Memory B cell (primary cell): ENCODE data around the gene ACE.

Experiments used
- ATAC-seq: fragments of 150-1000 bp; cut with Tn5 transposase; 2 replicates; pipeline ENCODE4 v1.10.0; 2021; ENCODE audit warnings: low read depth, mild to moderate bottlenecking, moderate library complexity
- DNase-seq, 2 donors: peaks; one replicate each; pipeline ENCODE4 v3.0.0; 2022; ENCODE audit warnings: low spot score in 2 of 2
- H3K27ac Mint-ChIP-seq: one replicate; pipeline ENCODE4 v1.8.0; 2022; ENCODE audit warnings: mild to moderate bottlenecking, moderate library complexity, mixed read lengths
- H3K27me3 Mint-ChIP-seq: one replicate; pipeline ENCODE4 v1.8.0; 2022; ENCODE audit warnings: mixed read lengths
- H3K36me3 Mint-ChIP-seq: one replicate; pipeline ENCODE4 v1.8.0; 2022; ENCODE audit warnings: mild to moderate bottlenecking, mixed read lengths
- H3K4me1 Mint-ChIP-seq: one replicate; pipeline ENCODE4 v1.8.0; 2022; ENCODE audit warnings: mixed read lengths
- H3K4me3 Mint-ChIP-seq: one replicate; pipeline ENCODE4 v1.8.0; 2022; ENCODE audit warnings: mild to moderate bottlenecking, moderate library complexity, mixed read lengths
- H3K9me3 Mint-ChIP-seq: one replicate; pipeline ENCODE4 v1.8.0; 2022; ENCODE audit warnings: mixed read lengths

Gene ACE

DNA sequence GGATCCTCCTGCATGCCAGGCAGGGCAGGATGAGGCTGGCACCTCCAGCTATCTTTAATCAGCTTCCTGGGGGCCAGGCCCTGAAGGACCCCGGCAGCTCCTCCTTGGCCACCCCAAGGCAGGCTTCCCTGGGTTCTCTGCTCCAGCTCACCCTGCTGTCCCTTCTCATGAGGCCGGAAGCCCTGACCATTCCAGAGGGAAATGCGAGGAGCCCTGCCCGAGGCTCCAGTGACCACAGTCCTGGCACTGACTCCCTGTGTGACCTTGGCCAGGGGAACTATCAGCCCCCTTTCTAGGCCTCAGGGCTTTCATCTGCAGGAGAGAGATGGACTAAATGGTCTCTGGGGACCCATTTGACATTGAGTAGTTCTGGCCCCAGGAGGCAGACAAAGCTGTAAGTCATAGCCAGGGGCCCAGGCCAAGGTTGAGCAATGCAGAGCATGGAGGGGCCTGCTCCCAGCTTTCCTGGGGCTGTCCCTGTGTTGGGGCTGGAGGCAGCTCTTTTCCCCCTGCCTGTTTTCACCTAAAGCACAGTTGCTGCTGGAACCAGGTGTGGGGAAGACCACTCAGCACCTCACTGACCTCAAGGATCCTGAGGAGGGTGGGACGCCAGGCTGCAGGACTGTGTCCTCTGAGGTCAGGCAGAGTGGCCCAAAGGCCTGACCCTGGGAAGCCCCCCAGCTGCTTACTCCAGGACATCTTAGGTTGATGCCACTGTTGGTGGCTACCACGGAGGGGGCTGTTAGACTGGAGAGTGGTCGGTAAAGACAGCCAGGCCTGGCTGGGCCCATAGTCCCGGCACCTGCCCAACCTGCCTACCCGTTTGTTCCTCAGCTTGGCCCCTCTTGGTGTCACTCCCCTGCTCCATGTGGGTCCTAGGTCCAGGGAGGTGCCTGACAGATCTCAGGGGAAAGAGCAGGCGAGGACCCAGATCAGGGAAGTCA is 54.4 kb downstream of the ACE start:
- no peaks in the 10 kb centered on the region for H3K9me3 Mint-ChIP-seq
- H3K27me3 Mint-ChIP-seq: peaks cover 16% of the 10 kb centered on the region
- H3K36me3 Mint-ChIP-seq: no peaks in the 10 kb centered on the region
- no peaks in the 10 kb centered on the region for H3K4me1 Mint-ChIP-seq
- ATAC-seq (no peak), DNase-seq (no peak)
- no peak overlapping the region for H3K27ac Mint-ChIP-seq
- H3K4me3 Mint-ChIP-seq: no peak overlapping the region

DNA sequence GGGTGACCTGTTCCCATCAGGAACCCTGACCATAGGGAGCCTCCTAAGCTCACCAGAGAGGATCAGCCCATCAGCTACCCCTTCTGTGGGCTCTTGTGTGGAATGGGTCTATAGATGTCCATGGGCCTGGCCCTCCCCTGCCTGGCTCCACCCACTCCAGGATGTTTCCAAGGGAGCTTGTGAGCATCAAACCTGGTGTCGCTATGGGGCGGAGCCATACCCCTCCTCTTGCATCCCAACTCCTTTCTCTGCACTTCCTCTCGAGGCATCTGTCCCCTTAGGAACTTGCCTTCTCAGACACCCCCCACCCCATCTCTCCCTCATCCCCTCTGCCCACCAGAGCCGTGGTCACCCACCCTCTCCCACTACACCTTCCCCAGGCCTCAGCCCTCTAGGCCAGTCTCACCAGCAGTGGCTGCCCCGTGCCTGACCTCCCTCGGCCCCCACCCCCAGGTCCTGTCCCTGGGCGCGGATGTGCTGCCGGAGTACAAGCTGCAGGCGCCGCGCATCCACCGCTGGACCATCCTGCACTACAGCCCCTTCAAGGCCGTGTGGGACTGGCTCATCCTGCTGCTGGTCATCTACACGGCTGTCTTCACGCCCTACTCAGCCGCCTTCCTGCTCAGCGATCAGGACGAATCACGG is 56.7 kb downstream of the ACE start:
- no peak overlapping the region for H3K27ac Mint-ChIP-seq
- peaks cover 2% of the 10 kb centered on the region for H3K4me1 Mint-ChIP-seq
- H3K36me3 Mint-ChIP-seq: no peaks in the 10 kb centered on the region
- DNase-seq: no peak
- no peak for ATAC-seq
- H3K4me3 Mint-ChIP-seq: no peak overlapping the region
- peaks cover 18% of the 10 kb centered on the region for H3K27me3 Mint-ChIP-seq
- no peaks in the 10 kb centered on the region for H3K9me3 Mint-ChIP-seq

DNA sequence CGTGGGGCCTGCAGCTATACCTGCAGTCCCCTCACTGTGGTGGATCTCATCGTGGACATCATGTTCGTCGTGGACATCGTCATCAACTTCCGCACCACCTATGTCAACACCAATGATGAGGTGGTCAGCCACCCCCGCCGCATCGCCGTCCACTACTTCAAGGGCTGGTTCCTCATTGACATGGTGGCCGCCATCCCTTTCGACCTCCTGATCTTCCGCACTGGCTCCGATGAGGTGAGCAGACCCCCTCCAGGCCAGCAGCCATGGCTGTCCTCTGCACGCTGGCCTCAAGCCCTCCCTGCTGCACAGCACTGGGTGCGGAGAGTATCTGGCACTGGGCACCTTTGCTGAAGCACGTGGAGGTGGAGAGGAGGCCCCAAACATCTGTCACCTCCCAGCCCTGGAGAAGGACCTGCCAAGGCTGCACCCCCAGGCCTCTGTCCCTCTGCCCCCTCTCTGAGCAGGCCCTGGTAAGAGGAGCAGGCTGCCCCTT is 57.3 kb downstream of the ACE start:
- H3K27ac Mint-ChIP-seq: no peak overlapping the region

DNA sequence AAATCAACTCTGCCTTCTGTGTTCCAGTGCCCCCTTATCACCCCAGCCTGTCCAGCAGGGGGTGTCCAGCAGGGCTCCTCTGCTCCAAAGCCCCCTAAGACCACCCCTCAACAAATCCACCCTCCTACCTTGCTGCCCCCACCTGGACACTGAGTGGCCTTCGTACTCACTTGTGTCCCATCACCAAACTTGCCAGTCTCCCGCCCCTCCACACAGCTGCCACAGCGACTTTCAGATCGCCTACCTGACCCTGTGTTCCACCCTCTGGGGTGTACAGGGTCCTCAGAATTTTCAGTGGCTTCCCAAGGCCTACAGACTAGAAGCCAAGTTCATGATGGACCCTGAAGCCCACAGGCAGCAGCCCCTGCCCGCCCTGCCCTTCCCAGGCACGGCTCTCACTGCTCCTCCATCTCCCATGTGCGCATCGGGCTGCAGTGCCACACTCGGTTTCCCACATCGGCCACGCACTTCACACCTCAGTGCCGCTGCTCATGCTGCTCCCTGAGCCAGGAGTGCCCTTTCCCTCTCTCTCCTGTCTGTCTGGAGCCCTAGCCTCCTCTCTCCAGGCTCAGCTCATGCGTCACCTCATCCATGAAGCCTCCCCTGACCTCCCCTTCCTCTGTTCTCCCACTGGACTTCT is 58.1 kb downstream of the ACE start:
- H3K36me3 Mint-ChIP-seq: no peaks in the 10 kb centered on the region
- no peak for ATAC-seq
- peaks cover 31% of the 10 kb centered on the region for H3K27me3 Mint-ChIP-seq
- no peak overlapping the region for H3K27ac Mint-ChIP-seq
- no peaks in the 10 kb centered on the region for H3K9me3 Mint-ChIP-seq
- DNase-seq: no peak
- H3K4me1 Mint-ChIP-seq: peaks cover 7% of the 10 kb centered on the region
- no peak overlapping the region for H3K4me3 Mint-ChIP-seq

More for the DNA sequence above, 57.3 kb downstream of the ACE start:
- Mint-ChIP-seq H3K4me3 (no peak overlapping the region), H3K27me3 (peaks cover 23% of the 10 kb centered on the region), H3K36me3 (no peaks in the 10 kb centered on the region), H3K9me3 (no peaks in the 10 kb centered on the region), H3K4me1 (peaks cover 4% of the 10 kb centered on the region)
- no peak for ATAC-seq
- no peak for DNase-seq

DNA sequence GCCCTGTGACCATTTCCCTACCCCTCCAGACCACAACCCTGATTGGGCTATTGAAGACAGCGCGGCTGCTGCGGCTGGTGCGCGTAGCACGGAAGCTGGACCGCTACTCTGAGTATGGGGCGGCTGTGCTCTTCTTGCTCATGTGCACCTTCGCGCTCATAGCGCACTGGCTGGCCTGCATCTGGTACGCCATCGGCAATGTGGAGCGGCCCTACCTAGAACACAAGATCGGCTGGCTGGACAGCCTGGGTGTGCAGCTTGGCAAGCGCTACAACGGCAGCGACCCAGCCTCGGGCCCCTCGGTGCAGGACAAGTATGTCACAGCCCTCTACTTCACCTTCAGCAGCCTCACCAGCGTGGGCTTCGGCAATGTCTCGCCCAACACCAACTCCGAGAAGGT is 58.8 kb downstream of the ACE start:
- no peak overlapping the region for H3K4me3 Mint-ChIP-seq
- H3K27ac Mint-ChIP-seq: no peak overlapping the region
- H3K9me3 Mint-ChIP-seq: no peaks in the 10 kb centered on the region
- peaks cover 34% of the 10 kb centered on the region for H3K27me3 Mint-ChIP-seq
- peaks cover 7% of the 10 kb centered on the region for H3K4me1 Mint-ChIP-seq
- no peak for ATAC-seq
- no peak for DNase-seq
- H3K36me3 Mint-ChIP-seq: no peaks in the 10 kb centered on the region

DNA sequence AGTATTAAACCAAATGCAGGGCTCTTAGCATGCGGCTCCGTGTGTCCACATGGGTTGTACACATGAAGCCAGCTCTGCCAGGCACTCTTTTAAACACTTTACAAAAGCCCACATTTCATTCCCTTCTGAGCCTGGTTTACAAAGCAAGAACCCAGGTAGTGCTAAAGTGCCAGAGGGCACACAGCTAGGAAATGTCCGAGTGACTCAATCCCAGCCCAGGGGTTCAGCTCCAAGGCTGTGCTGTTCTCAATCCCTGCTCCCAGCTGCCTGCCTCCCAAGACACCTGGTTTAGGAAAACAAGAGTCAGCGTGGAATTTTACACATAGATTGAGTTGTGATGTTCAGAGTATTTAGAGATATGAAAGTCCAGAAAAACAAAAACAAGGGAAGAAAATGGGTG is 60.1 kb downstream of the ACE start:
- Mint-ChIP-seq H3K27ac (no peak overlapping the region), H3K9me3 (no peaks in the 10 kb centered on the region), H3K27me3 (peaks cover 35% of the 10 kb centered on the region), H3K4me3 (no peak overlapping the region), H3K36me3 (no peaks in the 10 kb centered on the region), H3K4me1 (peaks cover 7% of the 10 kb centered on the region)
- no peak for ATAC-seq
- no peak for DNase-seq

DNA sequence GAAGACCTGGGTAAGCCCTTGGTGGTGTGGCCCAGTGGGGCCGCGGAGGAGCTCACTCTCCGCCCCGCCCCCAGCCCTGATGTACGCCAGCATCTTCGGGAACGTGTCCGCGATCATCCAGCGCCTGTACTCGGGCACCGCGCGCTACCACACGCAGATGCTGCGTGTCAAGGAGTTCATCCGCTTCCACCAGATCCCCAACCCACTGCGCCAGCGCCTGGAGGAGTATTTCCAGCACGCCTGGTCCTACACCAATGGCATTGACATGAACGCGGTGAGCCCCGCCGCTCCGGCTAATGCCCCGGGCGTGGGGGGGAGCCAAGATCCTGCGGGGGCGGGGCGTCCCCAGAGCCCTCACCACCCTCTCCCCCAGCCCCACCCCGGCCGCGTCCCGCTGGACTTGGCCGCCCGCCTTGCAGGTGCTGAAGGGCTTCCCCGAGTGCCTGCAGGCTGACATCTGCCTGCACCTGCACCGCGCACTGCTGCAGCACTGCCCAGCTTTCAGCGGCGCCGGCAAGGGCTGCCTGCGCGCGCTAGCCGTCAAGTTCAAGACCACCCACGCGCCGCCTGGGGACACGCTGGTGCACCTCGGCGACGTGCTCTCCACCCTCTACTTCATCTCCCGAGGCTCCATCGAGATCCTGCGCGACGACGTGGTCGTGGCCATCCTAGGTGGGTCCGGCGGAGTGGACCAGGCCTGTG is 61.3 kb downstream of the ACE start:
- H3K9me3 Mint-ChIP-seq: no peaks in the 10 kb centered on the region
- H3K27me3 Mint-ChIP-seq: peaks cover 35% of the 10 kb centered on the region
- DNase-seq: no peak
- peak; percentile 55 for ATAC-seq
- H3K36me3 Mint-ChIP-seq: no peaks in the 10 kb centered on the region
- no peak overlapping the region for H3K27ac Mint-ChIP-seq
- H3K4me3 Mint-ChIP-seq: peak overlapping the region; percentile 53
- peaks cover 7% of the 10 kb centered on the region for H3K4me1 Mint-ChIP-seq

DNA sequence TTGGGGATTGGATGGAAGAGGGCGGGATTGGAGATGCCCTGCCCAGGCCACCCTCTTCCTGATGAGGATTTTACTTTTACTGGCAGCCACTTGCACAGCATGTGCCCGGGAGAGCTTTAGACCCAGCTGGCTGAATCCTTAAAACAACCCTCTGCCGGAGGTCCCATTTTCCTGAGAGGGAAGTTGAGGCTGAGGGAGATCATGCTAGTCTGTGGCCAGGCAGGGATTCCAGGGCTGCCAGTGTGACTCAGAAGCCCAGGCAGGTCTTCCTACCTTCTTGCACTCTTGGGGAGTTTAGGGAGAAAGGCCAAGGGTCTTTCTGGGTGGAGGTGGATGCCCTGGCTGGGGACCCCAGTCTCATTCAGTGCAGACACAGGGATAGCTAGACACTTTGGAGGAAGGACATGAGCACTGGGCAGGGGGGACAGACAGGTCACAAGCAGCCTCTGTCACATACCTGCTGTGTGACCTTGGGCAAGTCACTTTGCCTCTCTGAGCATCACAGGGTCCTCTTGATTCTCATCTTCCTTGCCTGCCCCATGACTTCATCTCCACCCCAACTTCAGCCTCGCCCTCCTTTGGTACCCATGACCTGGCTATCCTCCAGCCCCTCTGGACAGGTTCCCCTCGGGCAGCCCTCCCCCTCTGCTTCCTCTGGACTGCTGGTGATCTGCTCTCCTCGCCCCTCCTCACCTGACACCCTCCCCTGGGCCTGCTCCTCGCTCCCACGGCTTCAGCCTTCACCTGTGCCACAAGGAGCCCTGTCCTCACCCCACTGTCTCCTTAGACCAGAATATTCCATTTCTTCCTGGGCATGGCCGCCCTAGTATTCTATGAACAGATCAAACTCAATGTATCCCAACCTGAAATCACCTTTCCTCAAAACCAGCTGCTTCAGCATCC is 62.1 kb downstream of the ACE start:
- no peak for ATAC-seq
- H3K27ac Mint-ChIP-seq: no peak overlapping the region
- no peaks in the 10 kb centered on the region for H3K9me3 Mint-ChIP-seq
- peaks cover 34% of the 10 kb centered on the region for H3K27me3 Mint-ChIP-seq
- no peak for DNase-seq
- peaks cover 7% of the 10 kb centered on the region for H3K4me1 Mint-ChIP-seq
- peak overlapping the region; percentile 53 for H3K4me3 Mint-ChIP-seq
- no peaks in the 10 kb centered on the region for H3K36me3 Mint-ChIP-seq

DNA sequence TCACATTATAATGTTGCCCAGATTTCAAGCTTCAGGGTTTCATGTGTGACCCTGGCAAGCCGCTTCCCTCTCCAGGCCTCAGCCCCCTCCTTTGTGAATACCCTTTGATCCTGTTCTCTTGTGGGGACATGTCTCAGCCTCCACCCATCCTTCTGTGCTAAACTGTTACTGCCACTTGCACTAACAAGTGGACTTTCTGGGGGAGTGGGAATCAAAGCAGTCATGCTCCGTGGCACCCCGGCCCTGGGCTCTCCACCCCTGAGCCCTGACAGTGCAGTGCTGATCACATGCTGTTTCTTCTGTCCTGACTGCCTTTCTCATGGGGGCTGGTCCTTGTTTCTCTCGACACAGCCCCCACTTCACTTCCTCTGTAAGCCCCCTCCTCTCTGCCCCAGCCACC is 63.7 kb downstream of the ACE start:
- Mint-ChIP-seq H3K27me3 (peaks cover 24% of the 10 kb centered on the region), H3K9me3 (no peaks in the 10 kb centered on the region), H3K4me3 (no peak overlapping the region), H3K36me3 (no peaks in the 10 kb centered on the region), H3K27ac (no peak overlapping the region), H3K4me1 (peaks cover 7% of the 10 kb centered on the region)
- ATAC-seq (no peak), DNase-seq (no peak)

DNA sequence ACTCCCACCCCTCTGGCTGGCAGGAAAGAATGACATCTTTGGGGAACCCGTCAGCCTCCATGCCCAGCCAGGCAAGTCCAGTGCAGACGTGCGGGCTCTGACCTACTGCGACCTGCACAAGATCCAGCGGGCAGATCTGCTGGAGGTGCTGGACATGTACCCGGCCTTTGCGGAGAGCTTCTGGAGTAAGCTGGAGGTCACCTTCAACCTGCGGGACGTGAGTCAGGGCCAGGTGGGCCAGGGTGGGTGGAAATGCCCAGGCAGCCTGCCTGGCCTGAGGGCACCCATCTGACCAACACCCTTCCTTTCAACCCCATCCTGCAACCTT is 65.3 kb downstream of the ACE start:
- no peak overlapping the region for H3K4me3 Mint-ChIP-seq
- ATAC-seq: no peak
- DNase-seq: no peak
- peaks cover 7% of the 10 kb centered on the region for H3K4me1 Mint-ChIP-seq
- H3K27ac Mint-ChIP-seq: no peak overlapping the region
- no peaks in the 10 kb centered on the region for H3K9me3 Mint-ChIP-seq
- peaks cover 19% of the 10 kb centered on the region for H3K27me3 Mint-ChIP-seq
- H3K36me3 Mint-ChIP-seq: no peaks in the 10 kb centered on the region

DNA sequence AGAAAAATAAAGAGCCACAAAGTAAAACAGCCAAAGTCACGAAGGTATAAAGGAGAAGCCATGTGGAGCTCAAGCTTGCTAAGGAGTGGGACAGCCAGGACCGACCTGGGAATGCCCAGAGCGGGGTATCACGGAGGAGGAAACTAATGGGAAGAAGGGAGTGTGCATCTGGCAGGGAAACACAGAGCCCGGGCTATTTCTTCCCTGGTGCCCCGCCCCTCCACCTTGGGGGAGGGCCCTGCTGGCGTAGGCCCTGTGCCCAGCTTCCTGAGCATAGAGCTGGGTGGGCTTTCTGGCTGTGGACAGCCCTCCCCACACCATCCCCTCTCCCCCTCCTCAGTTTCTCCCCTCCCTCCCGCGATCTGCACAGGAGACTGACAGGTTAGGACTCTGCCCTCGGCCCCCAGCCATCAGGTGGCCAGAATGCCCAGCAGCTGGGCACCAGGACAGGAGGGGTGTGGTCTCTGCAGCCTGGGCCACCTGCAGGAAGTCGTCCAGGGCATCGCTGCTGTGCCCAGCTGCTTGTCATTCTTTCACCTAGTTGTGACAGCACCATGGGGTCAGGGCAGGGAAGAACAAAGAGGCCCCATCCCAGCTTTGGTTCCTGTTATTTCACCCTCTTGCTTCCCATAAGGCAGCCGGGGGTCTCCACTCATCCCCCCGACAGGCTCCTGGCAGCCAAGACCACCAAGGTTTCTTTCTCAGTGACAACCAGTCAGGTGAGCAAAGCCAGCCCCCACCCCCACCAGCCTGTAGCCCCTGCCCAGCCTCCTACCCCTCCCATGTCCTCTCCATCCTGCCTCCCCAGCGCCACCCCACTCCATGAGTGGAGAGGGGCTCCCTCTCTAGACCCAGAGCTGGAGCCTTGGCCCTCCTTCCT is 66.3 kb downstream of the ACE start:
- no peaks in the 10 kb centered on the region for H3K36me3 Mint-ChIP-seq
- no peaks in the 10 kb centered on the region for H3K9me3 Mint-ChIP-seq
- no peak overlapping the region for H3K27ac Mint-ChIP-seq
- no peak for DNase-seq
- ATAC-seq: no peak
- peaks cover 11% of the 10 kb centered on the region for H3K4me1 Mint-ChIP-seq
- peaks cover 19% of the 10 kb centered on the region for H3K27me3 Mint-ChIP-seq
- H3K4me3 Mint-ChIP-seq: no peak overlapping the region

DNA sequence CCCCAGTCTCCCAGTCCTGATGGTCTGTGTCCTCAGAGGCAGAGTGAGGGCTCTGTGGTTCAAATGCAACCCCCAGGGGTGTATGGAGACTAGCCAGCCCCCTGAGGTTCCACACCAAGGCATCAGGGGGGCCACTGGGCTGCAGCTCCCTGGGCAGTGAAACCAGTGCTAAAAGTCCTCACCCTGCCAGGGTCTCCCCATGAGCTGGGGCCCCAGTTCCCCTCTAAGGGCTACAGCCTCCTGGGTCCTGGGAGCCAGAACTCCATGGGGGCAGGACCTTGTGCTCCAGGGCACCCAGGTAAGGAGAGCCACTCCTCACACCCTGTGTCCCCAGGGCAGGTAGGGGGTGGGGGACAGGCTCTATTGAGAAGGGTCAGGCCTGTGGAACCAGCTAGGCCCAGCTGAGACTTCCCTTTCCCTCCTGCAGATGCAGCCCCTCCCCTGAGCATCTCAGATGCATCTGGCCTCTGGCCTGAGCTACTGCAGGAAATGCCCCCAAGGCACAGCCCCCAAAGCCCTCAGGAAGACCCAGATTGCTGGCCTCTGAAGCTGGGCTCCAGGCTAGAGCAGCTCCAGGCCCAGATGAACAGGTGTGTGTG is 67.1 kb downstream of the ACE start:
- Mint-ChIP-seq H3K9me3 (no peaks in the 10 kb centered on the region), H3K4me1 (peaks cover 8% of the 10 kb centered on the region), H3K4me3 (no peak overlapping the region), H3K27me3 (peaks cover 14% of the 10 kb centered on the region), H3K36me3 (no peaks in the 10 kb centered on the region), H3K27ac (no peak overlapping the region)
- no peak for DNase-seq
- ATAC-seq: no peak
